Measurements from ENCODE around the gene ZNF222.

The ZNF222 gene

GRCh38 chr19:44072543-44073401 is 47.6 kb downstream of the ZNF222 start:
- no peak for DNase-seq (ENCODE audit: low read depth)
- TF ChIP-seq CTCF (conservative IDR thresholded peaks at IDR 0.05; ENCODE audit: low read length) = 0 out of 2 replicates have a peak, but pooled peaks have one; percentile 10
- H3K4me3 ChIP-seq (ENCODE audit: low read length) = peak overlapping the region; percentile 97

- no peak overlapping the region for H3K4me3 ChIP-seq (ENCODE audit: low read length)
- no peak for DNase-seq (ENCODE audit: low read depth)
- TF ChIP-seq CTCF (conservative IDR thresholded peaks at IDR 0.05; ENCODE audit: low read length) = no peak
Observed at GRCh38 chr19:44076325-44076724, 51.1 kb downstream of the ZNF222 start.
